H9 (cell line): ENCODE data around the gene MRC1. TPM values are rescaled to one million over a fixed set of nuclear protein-coding genes. Genes with fewer than 3 reads are reported as not detected.

Experiments
- DNase-seq: peaks from one replicate; pipeline ENCODE4 v3.0.0-alpha.2; 2017
- H2AFZ ChIP-seq: one replicate; pipeline ENCODE4 v1.6.1; 2013; ENCODE audit warnings: mild to moderate bottlenecking, low read length, control low read depth, moderate library complexity
- H2AK5ac ChIP-seq: 2 replicates; pipeline ENCODE4 v1.6.1; 2013; ENCODE audit warnings: low read length, control low read depth, mixed read lengths; ENCODE audit not compliant: insufficient read length
- H2BK120ac ChIP-seq: one replicate; pipeline ENCODE4 v1.6.1; 2013; ENCODE audit warnings: low read depth, mild to moderate bottlenecking, low read length, control low read depth, inconsistent platforms; ENCODE audit not compliant: poor library complexity, severe bottlenecking
- H2BK12ac ChIP-seq: 2 replicates; pipeline ENCODE4 v1.6.1; 2013; ENCODE audit warnings: low read length, control low read depth, mixed read lengths, low read depth; ENCODE audit not compliant: insufficient read length
- H2BK15ac ChIP-seq: 2 replicates; pipeline ENCODE4 v1.6.1; 2013; ENCODE audit warnings: low read depth, low read length, control low read depth
- H2BK20ac ChIP-seq: one replicate; pipeline ENCODE4 v1.6.1; 2013; ENCODE audit warnings: low read depth, mild to moderate bottlenecking, low read length, control low read depth, inconsistent platforms; ENCODE audit not compliant: poor library complexity, severe bottlenecking
- H2BK5ac ChIP-seq: 2 replicates; pipeline ENCODE4 v1.6.1; 2013; ENCODE audit warnings: low read length, control low read depth, mixed read lengths; ENCODE audit not compliant: insufficient read length
- H3K14ac ChIP-seq: 2 replicates; pipeline ENCODE4 v1.6.1; 2013; ENCODE audit warnings: low read length, control low read depth; ENCODE audit not compliant: insufficient read depth
- H3K18ac ChIP-seq: 2 replicates; pipeline ENCODE4 v1.6.1; 2013; ENCODE audit warnings: low read depth, mild to moderate bottlenecking, mixed read lengths, low read length, control low read depth; ENCODE audit not compliant: insufficient read length
- H3K23ac ChIP-seq: 2 replicates; pipeline ENCODE4 v1.6.1; 2013; ENCODE audit warnings: low read length, control low read depth, mixed read lengths, low read depth; ENCODE audit not compliant: insufficient read length
- H3K23me2 ChIP-seq: 2 replicates; pipeline ENCODE4 v1.6.1; 2013; ENCODE audit warnings: low read depth, mild to moderate bottlenecking, mixed read lengths, low read length, control low read depth; ENCODE audit not compliant: insufficient read length, poor library complexity, severe bottlenecking
- H3K27ac ChIP-seq: 2 replicates; pipeline ENCODE4 v1.5.1; 2013; ENCODE audit warnings: low read length, control low read depth, mixed read lengths, low read depth; ENCODE audit not compliant: insufficient read length
- H3K27me3 ChIP-seq: 2 replicates; pipeline ENCODE4 v1.6.1; 2013; ENCODE audit warnings: low read length, control low read depth, inconsistent platforms; ENCODE audit not compliant: insufficient read depth
- H3K4ac ChIP-seq: 2 replicates; pipeline ENCODE4 v1.6.1; 2013; ENCODE audit warnings: low read depth, mild to moderate bottlenecking, control low read depth, inconsistent platforms, low read length, moderate library complexity
- H3K4me1 ChIP-seq: 2 replicates; pipeline ENCODE4 v1.6.1; 2013; ENCODE audit warnings: low read length, control low read depth, inconsistent platforms; ENCODE audit not compliant: insufficient read depth
- H3K4me2 ChIP-seq: 2 replicates; pipeline ENCODE4 v1.6.1; 2013; ENCODE audit warnings: low read length, control low read depth, mixed read lengths; ENCODE audit not compliant: insufficient read length, insufficient read depth
- H3K56ac ChIP-seq: 2 replicates; pipeline ENCODE4 v1.6.1; 2013; ENCODE audit warnings: low read depth, mild to moderate bottlenecking, mixed read lengths, low read length, control low read depth; ENCODE audit not compliant: insufficient read length
- H3K79me1 ChIP-seq: 2 replicates; pipeline ENCODE4 v1.6.1; 2013; ENCODE audit warnings: low read depth, mild to moderate bottlenecking, moderate library complexity, low read length, control low read depth, inconsistent platforms; ENCODE audit not compliant: insufficient read depth, poor library complexity, severe bottlenecking
- H3K79me2 ChIP-seq: 2 replicates; pipeline ENCODE4 v1.6.1; 2013; ENCODE audit warnings: low read length, control low read depth, inconsistent platforms; ENCODE audit not compliant: insufficient read depth
- H3K9ac ChIP-seq: 2 replicates; pipeline ENCODE4 v1.6.1; 2013; ENCODE audit warnings: low read length, control low read depth, mixed read lengths; ENCODE audit not compliant: insufficient read length; ENCODE audit errors: extremely low read depth
- H3K9me3 ChIP-seq: one replicate; pipeline ENCODE4 v1.6.1; 2013; ENCODE audit warnings: low read depth, low read length, inconsistent platforms; ENCODE audit not compliant: control insufficient read depth
- H3T11ph ChIP-seq: one replicate; pipeline ENCODE4 v1.6.1; 2013; ENCODE audit warnings: mild to moderate bottlenecking, low read length, control low read depth, inconsistent platforms
- H4K20me1 ChIP-seq: one replicate; pipeline ENCODE4 v1.6.1; 2013; ENCODE audit not compliant: control insufficient read depth, insufficient read length, insufficient read depth
- H4K5ac ChIP-seq: 2 replicates; pipeline ENCODE4 v1.6.1; 2013; ENCODE audit warnings: low read depth, mild to moderate bottlenecking, mixed read lengths, low read length, control low read depth; ENCODE audit not compliant: insufficient read length
- H4K8ac ChIP-seq: replicated peaks from 2 replicates; pipeline ENCODE4 v1.6.1; 2013; ENCODE audit warnings: low read length, control low read depth, mixed read lengths, low read depth; ENCODE audit not compliant: insufficient read length
- H4K91ac ChIP-seq: 2 replicates; pipeline ENCODE4 v1.6.1; 2013; ENCODE audit warnings: low read depth, mild to moderate bottlenecking, moderate library complexity, mixed read lengths, low read length, control low read depth; ENCODE audit not compliant: insufficient read length
- H3K27ac Mint-ChIP-seq, 3 experiments: 2 replicates in 2 of 3; 3 replicates in 1 of 3; pipeline ENCODE4 v1.8.0; 2020 to 2021; ENCODE audit warnings: mixed read lengths in 3 of 3, mild to moderate bottlenecking in 1 of 3, moderate library complexity in 1 of 3
- H3K27me3 Mint-ChIP-seq: 2 replicates; pipeline ENCODE4 v1.8.0; 2021; ENCODE audit warnings: low read depth, mild to moderate bottlenecking, moderate library complexity, mixed read lengths
- H3K36me3 Mint-ChIP-seq, 3 experiments: 2 replicates in 2 of 3; 3 replicates in 1 of 3; pipeline ENCODE4 v1.8.0; 2020 to 2021; ENCODE audit warnings: low read depth in 3 of 3, mixed read lengths in 3 of 3; ENCODE audit not compliant: insufficient read depth in 1 of 3
- H3K4me1 Mint-ChIP-seq, 2 experiments: 2 replicates each; pipeline ENCODE4 v1.8.0; 2020; ENCODE audit warnings: mixed read lengths in 2 of 2
- H3K4me3 Mint-ChIP-seq, 2 experiments: 2 replicates in 1 of 2; 3 replicates in 1 of 2; pipeline ENCODE4 v1.8.0; 2020 to 2021; ENCODE audit warnings: mild to moderate bottlenecking in 2 of 2, mixed read lengths in 2 of 2, moderate library complexity in 1 of 2
- H3K9me3 Mint-ChIP-seq, 2 experiments: 2 replicates in 1 of 2; 3 replicates in 1 of 2; pipeline ENCODE4 v1.8.0; 2020; ENCODE audit warnings: mild to moderate bottlenecking in 2 of 2, mixed read lengths in 2 of 2, moderate library complexity in 1 of 2
- WGBS: extraction: QIAGEN DNeasy Blood & Tissue Kit; methylation state at CpG from one replicate; pipeline ENCODE4 v1.1.7; 2013; ENCODE audit warnings: missing lambda C conversion rate, low lambda C conversion rate, mixed read lengths; ENCODE audit not compliant: insufficient read length; ENCODE audit errors: extremely low coverage; 5-methylcytosine and 5-hydroxymethylcytosine counted together
- total RNA-seq: library from RNA; stranded (reverse); gene quantifications from 2 replicates; pipeline ENCODE4 v1.2.1, GENCODE V29; 2021
- TF ChIP-seq, protein P1 (sequence below): fragments of 200-600 bp; sonication (generic); conservative IDR thresholded peaks from 3 replicates; pipeline ENCODE4 v1.8.0; 2021; ENCODE audit warnings: antibody characterized with exemption, mild to moderate bottlenecking

MRC1 gene
- total RNA-seq, 1 experiment from 2014 or later = not detected

DNA sequence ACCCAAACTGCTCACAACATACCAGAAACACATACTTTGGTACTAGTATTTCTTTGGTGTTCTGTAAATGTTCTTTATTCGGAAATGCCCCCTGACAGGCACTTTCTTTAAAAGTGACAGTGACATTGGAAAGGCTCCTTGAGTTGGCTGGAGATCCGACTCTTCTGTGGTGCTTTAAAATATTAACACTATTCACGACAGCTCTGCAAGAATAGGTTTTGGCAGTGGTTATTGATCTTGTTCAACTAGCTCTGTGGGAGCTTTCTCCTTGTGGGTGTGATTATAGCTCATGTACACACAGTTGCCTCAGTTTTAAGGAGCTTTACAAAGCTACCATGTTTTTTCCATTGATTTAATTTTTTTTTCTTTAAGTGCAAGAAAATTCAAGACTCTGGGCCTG lies 112.2 kb downstream of the MRC1 start:
- H2BK20ac ChIP-seq = no peak overlapping the region
- H3K4me1 Mint-ChIP-seq = peaks cover 17% of the 10 kb centered on the region in 2 experiments
- no peak overlapping the region for H2AFZ ChIP-seq
- no peak overlapping the region for H4K5ac ChIP-seq
- no peaks in the 10 kb centered on the region for H3K4me1 ChIP-seq
- H2BK12ac ChIP-seq = no peak overlapping the region
- WGBS = no CpG with 5 or more reads among the region's 3 CpGs
- H3K4me3 Mint-ChIP-seq = no peak overlapping the region
- H3K56ac ChIP-seq = no peak overlapping the region
- H3K27me3 Mint-ChIP-seq = no peaks in the 10 kb centered on the region
- H3K79me2 ChIP-seq = no peaks in the 10 kb centered on the region
- no peaks in the 10 kb centered on the region for H3K36me3 Mint-ChIP-seq
- H3K23me2 ChIP-seq = no peaks in the 10 kb centered on the region
- no peak overlapping the region for H3K27ac Mint-ChIP-seq
- H2BK5ac ChIP-seq = no peak overlapping the region
- H3K23ac ChIP-seq = no peak overlapping the region
- H3K27ac ChIP-seq = no peak overlapping the region
- no peak overlapping the region for H2BK120ac ChIP-seq
- no peak overlapping the region for H4K91ac ChIP-seq
- H3K18ac ChIP-seq = no peak overlapping the region
- H3K79me1 ChIP-seq = no peaks in the 10 kb centered on the region
- no peak for DNase-seq
- H3K14ac ChIP-seq = no peak overlapping the region
- H3K27me3 ChIP-seq = no peaks in the 10 kb centered on the region
- TF ChIP-seq, protein P1, sequence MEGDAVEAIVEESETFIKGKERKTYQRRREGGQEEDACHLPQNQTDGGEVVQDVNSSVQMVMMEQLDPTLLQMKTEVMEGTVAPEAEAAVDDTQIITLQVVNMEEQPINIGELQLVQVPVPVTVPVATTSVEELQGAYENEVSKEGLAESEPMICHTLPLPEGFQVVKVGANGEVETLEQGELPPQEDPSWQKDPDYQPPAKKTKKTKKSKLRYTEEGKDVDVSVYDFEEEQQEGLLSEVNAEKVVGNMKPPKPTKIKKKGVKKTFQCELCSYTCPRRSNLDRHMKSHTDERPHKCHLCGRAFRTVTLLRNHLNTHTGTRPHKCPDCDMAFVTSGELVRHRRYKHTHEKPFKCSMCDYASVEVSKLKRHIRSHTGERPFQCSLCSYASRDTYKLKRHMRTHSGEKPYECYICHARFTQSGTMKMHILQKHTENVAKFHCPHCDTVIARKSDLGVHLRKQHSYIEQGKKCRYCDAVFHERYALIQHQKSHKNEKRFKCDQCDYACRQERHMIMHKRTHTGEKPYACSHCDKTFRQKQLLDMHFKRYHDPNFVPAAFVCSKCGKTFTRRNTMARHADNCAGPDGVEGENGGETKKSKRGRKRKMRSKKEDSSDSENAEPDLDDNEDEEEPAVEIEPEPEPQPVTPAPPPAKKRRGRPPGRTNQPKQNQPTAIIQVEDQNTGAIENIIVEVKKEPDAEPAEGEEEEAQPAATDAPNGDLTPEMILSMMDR = no peak
- H3K4ac ChIP-seq = no peak overlapping the region
- H3K9me3 ChIP-seq = no peaks in the 10 kb centered on the region
- no peak overlapping the region for H3K9ac ChIP-seq
- H4K20me1 ChIP-seq = no peaks in the 10 kb centered on the region
- no peak overlapping the region for H4K8ac ChIP-seq
- H3K4me2 ChIP-seq = no peak overlapping the region
- H2AK5ac ChIP-seq = no peak overlapping the region
- H3K9me3 Mint-ChIP-seq = no peaks in the 10 kb centered on the region; a peak in 2 of 5 replicates
- H2BK15ac ChIP-seq = no peak overlapping the region
- no peak overlapping the region for H3T11ph ChIP-seq
